ENCODE measurements around the gene MVP.
"Not testable (repeated sequence)": the region's sequence is repeated elsewhere in the genome, so short reads cannot be mapped to it uniquely, and the experiment has no call there.

DNA sequence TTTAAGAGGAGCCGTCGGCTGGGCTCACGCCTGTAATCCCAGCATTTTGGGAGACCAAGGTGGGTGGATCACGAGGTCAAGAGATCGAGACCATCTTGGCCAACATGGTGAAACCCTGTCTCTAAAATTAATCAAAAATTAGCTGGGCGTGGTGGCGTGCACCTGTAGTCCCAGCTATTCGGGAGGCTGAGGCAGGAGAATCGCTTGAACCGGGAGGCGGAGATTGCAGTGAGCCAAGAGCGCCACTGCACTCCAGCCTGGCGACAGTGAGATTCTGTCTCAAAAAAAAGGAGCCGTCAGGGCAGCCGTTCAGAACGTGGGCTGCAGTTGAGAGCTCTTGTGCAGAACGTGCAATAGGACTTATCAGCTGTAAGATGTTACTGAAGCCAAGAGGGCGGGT, 27.1 kb upstream of the MVP start:
- TF ChIP-seq CTCF, EZH2 (IDR thresholded peaks at IDR 0.05): not testable (repeated sequence)
